K562 (cell line): ENCODE measurements around the gene CTTNBP2NL. TPM values are rescaled to one million over a fixed set of nuclear protein-coding genes. Genes with fewer than 3 reads are reported as not detected.

Source experiments
- ARID2 ChIP-seq: fragments of 450-650 bp; IDR thresholded peaks from 2 replicates; pipeline ENCODE4 v1.6.1; 2017; ENCODE audit warnings: antibody characterized with exemption, mild to moderate bottlenecking
- BHLHE40 ChIP-seq: IDR thresholded peaks from 2 replicates; pipeline ENCODE4 v1.6.1; 2011; ENCODE audit warnings: low read length, improper control_type of control experiment
- CREM ChIP-seq: IDR thresholded peaks from 2 replicates; pipeline ENCODE4 v1.6.1; 2014; ENCODE audit warnings: antibody characterized with exemption, low read depth
- CTCF ChIP-seq, 3 experiments: IDR thresholded peaks in 2 of 3; conservative IDR thresholded peaks in 1 of 3; 2 replicates each; pipeline ENCODE4 v1.5.1; 2011 to 2012; ENCODE audit warnings: low read length in 3 of 3, mild to moderate bottlenecking in 3 of 3, control low read depth in 2 of 3, improper control_type of control experiment in 1 of 3, inconsistent platforms in 1 of 3, low read depth in 1 of 3, mixed read lengths in 1 of 3, moderate library complexity in 1 of 3; ENCODE audit not compliant: insufficient read depth in 2 of 3
- JUN ChIP-seq, 2 experiments: sonication (generic) in 1 of 2; formaldehyde crosslinking in 1 of 2; IDR thresholded peaks; 2 replicates each; pipeline versions ENCODE4 v1.6.1 to v1.8.0; 2012 to 2022; ENCODE audit warnings: borderline replicate concordance in 2 of 2, mild to moderate bottlenecking in 2 of 2, improper control_type of control experiment in 1 of 2, low read depth in 1 of 2, low read length in 1 of 2, missing genetic modification reagents in 1 of 2
- MAZ ChIP-seq, 2 experiments: fragments of 450-650 bp in 1 of 2; sonication (generic) in 1 of 2; formaldehyde crosslinking; IDR thresholded peaks in 1 of 2; conservative IDR thresholded peaks in 1 of 2; 2 replicates each; pipeline versions ENCODE4 v1.4.0 to v1.5.0; 2020; ENCODE audit warnings: mild to moderate bottlenecking in 1 of 2, missing genetic modification reagents in 1 of 2
- MEIS2 ChIP-seq: fragments of 450-650 bp; IDR thresholded peaks from 2 replicates; pipeline ENCODE4 v1.6.1; 2014; ENCODE audit warnings: mild to moderate bottlenecking; ENCODE audit not compliant: partially characterized antibody
- PCBP1 ChIP-seq: fragments of 200-400 bp; formaldehyde crosslinking; IDR thresholded peaks from 2 replicates; pipeline ENCODE4 v1.6.1; 2018; ENCODE audit warnings: mild to moderate bottlenecking, low read depth, low read length; ENCODE audit not compliant: poor library complexity, severe bottlenecking
- RCOR1 ChIP-seq, 2 experiments: IDR thresholded peaks; 2 replicates each; pipeline ENCODE4 v1.6.1; 2012; ENCODE audit warnings: low read depth in 2 of 2, low read length in 2 of 2, borderline replicate concordance in 1 of 2, improper control_type of control experiment in 1 of 2
- SP1 ChIP-seq: sonication (generic); formaldehyde crosslinking; IDR thresholded peaks from 2 replicates; pipeline ENCODE4 v1.8.1; 2022; ENCODE audit warnings: mild to moderate bottlenecking, missing genetic modification reagents
- TEAD1 ChIP-seq, 2 experiments: fragments of 450-650 bp in 1 of 2; sonication (generic) in 1 of 2; formaldehyde crosslinking; IDR thresholded peaks; 2 replicates each; pipeline versions ENCODE4 v1.4.0 to v1.8.0; 2020 to 2022; ENCODE audit warnings: mild to moderate bottlenecking in 2 of 2, missing genetic modification reagents in 1 of 2
- TFAP4 ChIP-seq: sonication (generic); formaldehyde crosslinking; IDR thresholded peaks from 2 replicates; pipeline ENCODE4 v1.8.0; 2022; ENCODE audit warnings: missing genetic modification reagents, mild to moderate bottlenecking, moderate library complexity, borderline replicate concordance
- polyA plus RNA-seq, 8 experiments: library from polyadenylated mRNA; depleted of rRNA in 4 of 8; stranded (reverse) in 5 of 8; unstranded in 3 of 8; fragments of >200 nt; fragmentation: Nextera tagmentation in 2 of 8; fragmentation: Illumina TruSeq in 1 of 8; extraction: Ambion mirVana in 2 of 8; extraction: Trizol in 1 of 8; gene quantifications; 2 replicates each; pipeline versions ENCODE4 v1.2.1 to v1.2.3, GENCODE V29; 2011 to 2014; ENCODE audit warnings: inconsistent platforms in 1 of 8, missing spikeins in 1 of 8
- total RNA-seq, 7 experiments: library from RNA; depleted of rRNA in 6 of 7; stranded (reverse); fragments of >200 nt in 6 of 7; fragmentation: Illumina TruSeq in 2 of 7; extraction: Trizol in 2 of 7; gene quantifications; 2 replicates each; pipeline versions ENCODE4 v1.2.1 to v1.2.3, GENCODE V29; 2011 to 2021; ENCODE audit warnings: low replicate concordance in 1 of 7
- TF ChIP-seq, protein P1 (sequence below), 2 experiments: fragments of 450-650 bp; formaldehyde crosslinking in 1 of 2; IDR thresholded peaks; 2 replicates each; pipeline versions ENCODE4 v1.4.0 to v1.6.1; 2014 to 2020; ENCODE audit warnings: mild to moderate bottlenecking in 2 of 2, borderline replicate concordance in 1 of 2, low read depth in 1 of 2

The CTTNBP2NL gene
- total and polyA plus RNA-seq, 9 of the 15 experiments (the other 6 are each of a cell fraction or from before 2014, with no cell fraction given): 0.27 to 1.4 (median 0.62) TPM

GRCh38 chr1:112369392-112370285 is 26.4 kb upstream of the CTTNBP2NL start (continued):
- TF ChIP-seq, protein P1, sequence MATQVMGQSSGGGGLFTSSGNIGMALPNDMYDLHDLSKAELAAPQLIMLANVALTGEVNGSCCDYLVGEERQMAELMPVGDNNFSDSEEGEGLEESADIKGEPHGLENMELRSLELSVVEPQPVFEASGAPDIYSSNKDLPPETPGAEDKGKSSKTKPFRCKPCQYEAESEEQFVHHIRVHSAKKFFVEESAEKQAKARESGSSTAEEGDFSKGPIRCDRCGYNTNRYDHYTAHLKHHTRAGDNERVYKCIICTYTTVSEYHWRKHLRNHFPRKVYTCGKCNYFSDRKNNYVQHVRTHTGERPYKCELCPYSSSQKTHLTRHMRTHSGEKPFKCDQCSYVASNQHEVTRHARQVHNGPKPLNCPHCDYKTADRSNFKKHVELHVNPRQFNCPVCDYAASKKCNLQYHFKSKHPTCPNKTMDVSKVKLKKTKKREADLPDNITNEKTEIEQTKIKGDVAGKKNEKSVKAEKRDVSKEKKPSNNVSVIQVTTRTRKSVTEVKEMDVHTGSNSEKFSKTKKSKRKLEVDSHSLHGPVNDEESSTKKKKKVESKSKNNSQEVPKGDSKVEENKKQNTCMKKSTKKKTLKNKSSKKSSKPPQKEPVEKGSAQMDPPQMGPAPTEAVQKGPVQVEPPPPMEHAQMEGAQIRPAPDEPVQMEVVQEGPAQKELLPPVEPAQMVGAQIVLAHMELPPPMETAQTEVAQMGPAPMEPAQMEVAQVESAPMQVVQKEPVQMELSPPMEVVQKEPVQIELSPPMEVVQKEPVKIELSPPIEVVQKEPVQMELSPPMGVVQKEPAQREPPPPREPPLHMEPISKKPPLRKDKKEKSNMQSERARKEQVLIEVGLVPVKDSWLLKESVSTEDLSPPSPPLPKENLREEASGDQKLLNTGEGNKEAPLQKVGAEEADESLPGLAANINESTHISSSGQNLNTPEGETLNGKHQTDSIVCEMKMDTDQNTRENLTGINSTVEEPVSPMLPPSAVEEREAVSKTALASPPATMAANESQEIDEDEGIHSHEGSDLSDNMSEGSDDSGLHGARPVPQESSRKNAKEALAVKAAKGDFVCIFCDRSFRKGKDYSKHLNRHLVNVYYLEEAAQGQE (IDR thresholded peaks at IDR 0.05; ENCODE audit: borderline replicate concordance): peak; percentile 88
- TF ChIP-seq, protein P1 (CRISPR knock-in tag; IDR thresholded peaks at IDR 0.05; ENCODE audit: low read depth): no peak
- TF ChIP-seq MEIS2 (peak; percentile 17), CTCF (IDR thresholded peaks at IDR 0.05 in 2 of 3, conservative IDR thresholded peaks at IDR 0.05 in 1 of 3; ENCODE audit: insufficient read depth in 2 of 3, low read depth in 1 of 3, low read length in 3 of 3) (peak; percentile 99 to 100 (median 100)), ARID2 (peak; percentile 69; the same call in 1 of the 2 replicates), JUN (IDR thresholded peaks at IDR 0.05; ENCODE audit: borderline replicate concordance, low read depth, low read length) (0 out of 2 replicates have a peak, but pooled peaks have one; percentile 32), JUN (CRISPR knock-in tag; IDR thresholded peaks at IDR 0.05; ENCODE audit: borderline replicate concordance) (no peak), TEAD1 (CRISPR knock-in tag; IDR thresholded peaks at IDR 0.05) (peak in 1 of 2 experiments; percentile 6; a peak in 1 of 4 replicates), SP1 (CRISPR knock-in tag) (peak; percentile 43; the same call in 1 of the 2 replicates), CREM (peak; percentile 68), BHLHE40 (peak; percentile 48), RCOR1 (IDR thresholded peaks at IDR 0.05; ENCODE audit: borderline replicate concordance in 1 of 2, low read depth in 2 of 2, low read length in 2 of 2) (peak in 1 of 2 experiments; percentile 71; a peak in 2 of 4 replicates), PCBP1 (no peak), MAZ (CRISPR knock-in tag; conservative IDR thresholded peaks at IDR 0.05 in 1 of 2, IDR thresholded peaks at IDR 0.05 in 1 of 2) (peak; percentile 23 to 49; a peak in 2 of 4 replicates), TFAP4 (CRISPR knock-in tag) (peak; percentile 61; the same call in 1 of the 2 replicates)
